ENCODE data around the gene PARVG.
"Not testable (repeated sequence)": the region's sequence is repeated elsewhere in the genome, so short reads cannot be mapped to it uniquely, and the experiment has no call there.

Gene PARVG

GRCh38 chr22:44214187-44214586, 33.5 kb downstream of the PARVG start:
- DNase-seq = no peak

DNA sequence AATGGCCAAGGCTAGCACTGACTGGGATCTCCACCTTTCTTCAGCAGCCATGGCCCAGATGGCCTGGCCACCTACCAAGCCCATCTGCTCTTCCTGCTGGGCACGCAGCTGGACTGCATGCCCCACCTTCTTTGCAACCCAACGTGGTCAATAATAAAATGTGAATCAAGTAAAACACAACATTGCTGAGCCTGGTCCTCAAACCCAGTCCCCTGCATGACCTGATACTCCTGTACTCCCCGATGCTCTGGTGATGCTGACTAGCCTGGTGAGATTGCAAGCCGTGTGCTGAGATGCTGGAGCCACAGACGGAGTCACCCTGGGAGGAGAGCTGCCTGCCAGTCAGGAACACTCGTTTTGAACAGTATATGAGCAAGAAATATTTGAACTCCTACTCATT, 34.0 kb downstream of the PARVG start:
- no peak for DNase-seq

- DNase-seq = no peak
Measured at GRCh38 chr22:44215287-44215686, 34.6 kb downstream of the PARVG start.

DNA sequence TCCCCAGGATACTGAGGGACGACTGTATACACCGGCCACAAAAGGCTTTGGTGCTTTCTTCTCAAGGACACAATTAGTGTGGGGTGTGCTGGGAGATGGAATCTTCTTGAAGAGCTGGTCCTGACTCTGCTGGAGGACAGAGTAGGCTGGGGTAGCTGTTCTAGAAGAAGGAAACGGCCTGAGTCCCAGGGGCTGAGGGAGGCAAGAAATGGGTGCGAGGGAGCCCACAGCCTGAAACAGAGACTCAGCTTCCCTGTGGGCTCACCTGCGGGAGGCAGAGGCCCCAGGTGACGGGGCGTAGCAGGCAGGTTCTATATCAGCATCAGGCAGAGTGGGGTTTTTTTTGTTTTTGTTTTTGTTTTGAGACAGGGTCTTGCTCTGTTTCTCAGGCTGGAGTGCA, 36.6 kb downstream of the PARVG start:
- DNase-seq = no peak

- no peak for DNase-seq
Measured at GRCh38 chr22:44218071-44218470, 37.3 kb downstream of the PARVG start.

DNA sequence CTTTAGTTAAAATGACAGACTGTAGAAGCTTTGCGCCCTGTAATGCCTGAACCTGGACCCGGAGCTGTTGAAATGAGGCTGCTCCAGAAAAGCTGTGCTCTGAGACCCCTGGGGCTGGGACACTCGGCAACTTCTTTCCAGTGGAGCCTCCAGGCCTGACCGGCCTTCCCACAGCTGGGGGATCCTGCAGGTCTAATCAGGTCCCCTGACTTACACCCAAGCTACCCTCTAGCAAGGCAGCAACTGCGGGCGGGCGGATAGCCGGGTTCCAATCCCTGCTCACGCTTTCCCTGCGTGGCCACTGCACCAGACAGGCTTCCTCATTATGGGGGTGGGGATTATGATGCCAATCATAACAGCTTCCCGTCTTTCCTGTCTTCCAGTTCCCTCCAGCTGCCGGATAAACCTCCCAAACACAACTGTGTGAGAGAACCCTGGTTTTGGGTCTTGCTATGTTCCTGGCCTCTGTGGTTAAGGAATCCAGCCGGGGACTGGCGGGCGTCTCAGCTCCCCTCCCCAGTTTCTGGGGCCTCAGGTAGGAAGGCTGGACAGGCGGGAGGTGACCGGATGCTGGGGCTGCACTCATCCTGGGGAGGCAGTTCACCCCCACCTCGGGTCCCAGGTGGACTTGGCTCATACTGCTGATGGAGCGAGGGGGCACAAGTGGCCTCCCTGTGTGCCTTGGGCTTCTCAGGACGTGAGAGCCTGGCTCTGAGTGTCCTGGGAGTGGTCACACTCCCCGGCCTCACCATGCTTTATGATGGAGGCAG, 38.6 kb downstream of the PARVG start:
- DNase-seq = no peak

DNA sequence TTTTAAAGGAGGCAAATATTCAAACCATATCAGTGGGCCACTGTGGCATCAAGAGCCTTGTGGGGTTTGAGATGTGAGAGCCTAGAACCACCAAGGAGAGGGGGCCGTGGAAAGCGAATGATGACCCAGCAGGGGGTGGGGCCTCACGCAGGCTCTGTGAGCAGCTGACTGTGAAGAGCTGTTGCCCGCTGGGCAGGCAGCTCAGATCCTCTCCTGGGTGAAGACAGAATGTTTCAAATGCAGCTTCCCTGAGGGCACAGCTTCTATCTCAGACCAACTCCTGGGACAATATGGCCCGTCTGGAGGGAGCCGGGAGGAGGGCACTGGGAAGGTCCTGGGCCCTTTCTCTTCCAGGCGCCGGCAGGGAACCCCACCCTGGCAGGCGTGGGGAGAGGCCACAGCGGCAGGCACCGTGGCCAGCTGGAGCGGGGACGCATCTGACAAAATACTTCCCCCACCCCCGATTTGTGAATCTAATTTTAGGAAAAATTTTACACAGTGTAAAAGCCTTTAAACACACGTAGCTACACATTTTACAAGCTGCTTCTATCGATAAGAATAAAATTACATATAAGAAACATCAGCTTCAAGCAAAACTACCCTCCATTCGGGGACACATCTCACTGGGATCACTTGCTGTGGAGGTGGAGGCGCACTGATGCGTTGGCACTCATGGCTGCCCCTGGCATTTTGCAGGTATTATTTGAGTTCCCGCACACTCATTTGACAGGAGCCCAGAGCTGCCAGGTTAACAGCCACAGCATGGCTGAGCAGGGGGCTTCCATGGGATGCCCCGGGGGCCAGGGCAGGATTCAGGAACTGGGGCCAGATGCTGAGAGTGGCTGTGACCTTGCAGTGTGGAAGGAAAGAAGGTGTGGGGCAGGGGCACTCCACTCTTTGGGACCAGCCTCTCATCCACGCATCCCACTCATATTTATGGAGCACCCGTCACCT, 40.3 kb downstream of the PARVG start:
- no peak for DNase-seq

DNA sequence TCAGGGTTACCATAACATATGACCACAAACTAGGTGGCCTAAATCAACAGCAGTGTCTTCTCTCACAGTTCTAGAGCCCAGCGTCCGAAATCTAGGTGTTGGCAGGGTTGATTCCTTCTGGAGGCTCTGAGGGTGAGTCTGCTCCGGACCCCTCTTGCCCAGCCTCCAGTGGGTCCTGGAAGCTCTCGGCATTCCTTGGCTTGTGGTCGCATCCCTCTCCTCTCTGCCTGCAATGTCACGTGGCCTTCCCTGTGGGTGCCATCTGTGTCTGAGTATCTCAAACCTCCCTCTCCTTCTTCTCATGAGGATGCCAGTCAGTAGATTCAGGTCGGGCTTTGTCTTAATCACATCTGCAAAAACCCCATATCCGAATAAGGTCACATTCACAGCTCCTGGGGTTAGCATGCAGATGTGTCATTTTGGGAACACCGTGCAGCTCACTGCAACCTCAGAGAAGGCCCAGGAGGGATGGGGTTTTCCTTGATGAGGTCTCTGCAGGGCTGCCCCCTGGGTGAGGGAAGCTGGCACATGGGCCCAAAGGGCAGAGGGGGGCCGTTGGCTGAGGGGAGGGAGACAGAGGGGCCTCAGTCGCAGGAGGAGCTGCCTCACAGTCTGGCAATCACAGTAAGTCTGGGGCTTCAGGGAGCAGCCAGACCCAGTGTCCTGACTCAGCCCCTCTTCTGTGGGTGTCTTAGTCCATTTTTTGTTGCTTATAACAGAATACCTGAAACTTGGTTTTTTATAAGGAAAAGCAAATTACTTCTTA, 41.2 kb downstream of the PARVG start:
- no peak for DNase-seq

- no peak for DNase-seq
Measured at GRCh38 chr22:44224166-44224565, 43.4 kb downstream of the PARVG start.

- DNase-seq = no peak
Measured at GRCh38 chr22:44225091-44225689, 44.5 kb downstream of the PARVG start.

GRCh38 chr22:44225812-44226211, 45.1 kb downstream of the PARVG start:
- DNase-seq = no peak

DNA sequence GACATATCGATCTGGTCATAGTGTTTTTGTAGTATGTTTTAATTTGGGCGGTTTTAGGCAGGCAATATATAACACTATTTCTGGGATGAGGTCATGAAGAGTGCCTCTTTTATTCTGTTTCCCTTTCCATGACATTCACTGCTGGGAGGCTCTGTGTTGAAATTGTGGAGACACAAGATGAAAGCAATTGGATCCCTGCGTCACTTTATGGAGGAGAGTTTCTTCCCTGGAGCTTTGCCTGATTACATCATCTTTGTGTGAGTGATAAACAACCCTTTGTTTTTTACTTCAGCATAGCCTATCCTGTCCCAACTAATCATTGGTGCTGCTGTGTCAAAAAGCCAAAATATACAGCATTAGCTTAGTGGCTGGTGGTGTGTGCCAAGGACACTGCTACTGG, 48.6 kb downstream of the PARVG start:
- no peak for DNase-seq

DNA sequence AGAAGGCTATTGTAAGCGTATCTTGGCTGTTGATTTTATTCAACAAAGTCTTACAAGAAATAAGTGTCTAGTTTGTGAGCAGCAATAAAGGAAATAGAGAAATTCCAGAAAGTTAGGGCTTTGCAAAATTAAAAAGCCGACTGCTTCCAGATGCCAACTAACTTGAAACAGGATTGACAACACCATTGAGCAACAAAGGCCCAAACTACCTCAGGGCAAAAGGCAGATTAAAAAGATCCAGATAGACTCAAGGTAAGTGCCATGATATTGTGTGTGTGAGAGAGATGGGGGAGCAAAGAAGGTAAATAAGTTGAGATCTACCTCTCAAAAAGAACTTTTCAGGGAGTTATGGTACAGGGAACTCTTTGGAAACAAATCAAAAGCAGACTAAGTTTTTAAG, 49.1 kb downstream of the PARVG start:
- DNase-seq = no peak

DNA sequence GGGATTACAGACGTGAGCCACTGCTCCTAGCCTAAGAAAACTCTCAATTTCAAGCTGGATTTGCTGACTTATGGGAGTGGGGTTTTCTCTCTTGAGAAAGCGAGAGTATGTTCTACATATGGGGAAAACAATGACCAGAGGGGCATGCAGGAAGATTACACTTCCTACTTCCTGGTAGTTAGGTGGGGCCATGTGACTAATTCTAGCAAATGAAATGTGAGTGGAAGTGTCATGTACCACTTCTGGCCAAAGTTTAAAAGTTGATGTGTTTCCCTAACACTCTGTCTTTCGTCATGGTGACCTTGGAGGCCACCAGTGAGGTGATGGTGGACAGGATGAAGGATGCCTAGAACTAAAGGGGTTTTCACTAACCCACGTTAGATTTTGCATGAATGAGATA, 50.5 kb downstream of the PARVG start:
- DNase-seq = no peak

DNA sequence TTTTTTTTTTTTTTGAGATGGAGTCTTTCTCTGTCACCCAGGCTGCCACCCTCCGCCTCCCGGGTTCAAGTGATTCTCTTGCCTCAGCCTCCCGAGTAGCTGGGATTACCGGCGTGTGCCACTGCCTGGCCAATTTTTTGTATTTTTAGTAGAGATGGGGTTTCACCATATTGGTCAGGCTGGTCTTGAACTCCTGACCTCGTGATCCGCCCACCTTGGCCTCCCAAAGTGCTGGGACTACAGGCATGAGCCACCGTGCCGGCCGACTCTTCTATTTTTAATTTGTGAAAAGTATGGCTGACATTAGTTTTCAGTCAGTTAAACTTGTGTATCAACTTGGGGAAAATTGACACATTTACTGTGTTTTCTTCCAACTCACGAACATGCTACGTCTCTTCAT, 53.6 kb downstream of the PARVG start:
- DNase-seq = not testable (repeated sequence)

GRCh38 chr22:44237290-44237689, 56.6 kb downstream of the PARVG start:
- no peak for DNase-seq

DNA sequence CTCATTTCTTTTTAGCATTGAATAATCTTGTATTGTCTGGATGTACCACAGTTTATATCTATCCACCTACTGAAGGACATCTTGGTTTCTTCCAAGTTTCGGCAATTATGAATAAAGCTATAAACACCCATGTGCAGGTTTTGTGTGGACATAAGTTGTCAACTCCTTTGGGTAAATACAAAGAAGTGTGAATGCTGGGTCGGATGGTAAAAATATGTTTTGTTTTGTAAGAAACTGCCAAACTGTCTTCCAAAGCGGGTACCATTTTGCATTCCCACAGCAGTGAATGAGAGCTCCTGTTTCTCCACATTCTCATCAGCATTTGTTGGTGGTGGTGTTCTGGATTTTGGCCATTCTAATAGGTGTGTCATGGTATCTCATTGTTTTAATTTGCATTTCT, 60.4 kb downstream of the PARVG start:
- not testable (repeated sequence) for DNase-seq

- DNase-seq = no peak
Measured at GRCh38 chr22:44242946-44243724, 62.4 kb downstream of the PARVG start.

DNA sequence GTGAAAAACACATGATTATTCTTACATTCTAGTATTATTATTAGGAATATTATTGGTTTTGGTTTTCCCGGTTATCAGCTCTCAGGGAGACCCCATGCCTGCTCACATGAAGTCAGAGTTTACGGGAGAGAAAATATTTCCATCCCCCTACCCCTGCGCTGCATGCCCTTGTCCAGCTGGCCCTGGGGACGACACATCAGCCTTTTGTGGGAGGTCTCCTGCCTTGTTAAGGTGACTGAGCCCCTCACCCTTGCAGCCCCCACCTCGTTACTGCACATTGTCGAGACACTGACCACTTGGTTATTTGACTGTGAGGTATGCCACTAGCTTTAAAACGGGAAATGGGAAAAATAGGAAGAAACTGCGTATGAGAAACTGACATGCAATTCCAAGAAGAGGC, 63.0 kb downstream of the PARVG start:
- no peak for DNase-seq

DNA sequence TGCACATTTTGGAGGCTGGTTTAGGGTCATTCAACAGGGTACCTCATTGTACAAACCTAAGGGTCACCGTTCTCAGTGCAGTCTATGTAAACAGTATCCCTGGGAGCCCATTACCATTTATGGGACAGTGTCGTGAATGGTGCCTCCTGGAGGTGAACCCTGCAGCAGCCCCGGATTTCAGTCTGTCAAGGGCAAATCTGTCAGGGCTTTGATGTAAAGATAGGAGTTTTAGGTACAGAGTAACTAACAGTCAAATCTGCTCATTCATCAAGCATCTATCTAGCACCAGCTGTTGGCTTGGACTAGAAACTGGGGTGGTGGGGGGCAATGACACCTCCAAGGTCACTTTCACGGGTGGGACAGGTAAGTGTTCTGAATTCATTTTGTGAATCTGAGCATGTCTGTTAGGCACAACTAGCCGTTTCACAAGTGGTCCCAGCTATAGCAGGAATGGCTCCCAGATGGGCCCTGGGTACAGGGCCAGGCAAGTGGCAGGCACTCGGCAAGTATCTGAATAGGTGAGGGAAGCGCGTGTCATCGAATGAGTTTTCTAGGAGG, 63.6 kb downstream of the PARVG start:
- no peak for DNase-seq

GRCh38 chr22:44245438-44245837, 64.7 kb downstream of the PARVG start:
- DNase-seq = no peak

GRCh38 chr22:44245867-44246266, 65.1 kb downstream of the PARVG start:
- DNase-seq = no peak

All from GOT3 (cell line).